Measurements from ENCODE around the gene CFAP157.

Gene CFAP157

DNA sequence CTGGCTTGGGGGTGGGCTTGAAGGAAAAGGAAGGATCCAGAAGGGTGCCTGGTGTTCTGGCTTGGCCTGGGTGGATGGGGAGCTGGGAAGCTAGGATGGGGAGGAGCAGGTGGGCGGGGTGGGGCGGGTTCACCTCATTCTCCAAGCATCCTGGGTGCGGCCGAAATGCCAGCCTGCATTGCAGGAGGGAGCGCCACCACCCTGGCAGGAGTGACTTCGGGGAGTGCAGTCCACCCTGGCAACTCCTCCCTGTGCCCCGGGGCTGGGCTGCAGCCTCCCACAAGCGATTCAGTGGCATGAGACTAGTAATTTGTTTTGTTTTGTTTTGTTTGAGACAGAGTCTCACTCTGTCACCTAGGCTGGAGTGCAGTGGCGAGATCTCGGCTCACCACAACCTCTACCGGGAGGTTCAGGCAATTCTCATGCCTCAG is 14.6 kb downstream of the CFAP157 start:
- H3K9ac ChIP-seq = no peak overlapping the region

DNA sequence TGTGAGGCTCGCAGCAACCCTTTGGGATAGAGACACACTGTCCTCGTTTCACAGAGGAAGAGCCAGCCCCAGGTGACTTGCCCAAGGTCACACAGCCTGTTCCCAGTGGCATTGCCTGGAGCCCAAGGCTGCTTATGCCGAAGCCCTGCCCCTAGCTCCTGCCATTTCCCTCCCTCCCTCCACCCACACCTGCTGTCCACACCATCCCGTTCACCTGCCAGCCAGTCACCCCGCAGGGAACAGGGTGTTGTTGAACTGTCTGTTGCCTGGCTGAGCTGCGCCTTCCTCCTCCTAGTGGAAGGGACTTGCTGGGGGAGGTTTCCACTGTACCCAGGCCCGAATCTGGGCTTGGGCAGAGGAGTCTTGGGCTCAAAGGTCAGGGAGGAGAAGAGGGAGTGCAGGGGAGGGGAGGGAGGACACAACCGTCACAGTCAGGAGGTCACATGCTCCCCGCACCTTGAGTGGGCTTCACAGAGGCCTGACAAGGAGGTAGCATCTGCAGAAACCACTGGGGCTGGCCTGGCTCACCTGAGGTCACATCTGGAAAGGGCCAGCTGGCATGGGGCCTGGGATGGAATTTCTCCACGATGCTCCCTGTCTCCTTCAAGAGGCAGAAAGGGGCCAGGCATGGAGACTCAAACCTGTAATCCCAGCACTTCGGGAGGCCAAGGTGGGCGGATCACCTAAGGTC is 15.4 kb downstream of the CFAP157 start:
- no peaks in the 10 kb centered on the region for H3K4me1 ChIP-seq (ENCODE audit: low read depth, poor library complexity, severe bottlenecking)
- H3K4me3 ChIP-seq (IDR thresholded peaks at IDR 0.05; ENCODE audit: insufficient read depth, low read depth, low read length) = no peak overlapping the region
- no peaks in the 10 kb centered on the region for H4K20me1 ChIP-seq (ENCODE audit: insufficient read depth)
- H3K4me2 ChIP-seq = no peak overlapping the region
- TF ChIP-seq, protein P1, sequence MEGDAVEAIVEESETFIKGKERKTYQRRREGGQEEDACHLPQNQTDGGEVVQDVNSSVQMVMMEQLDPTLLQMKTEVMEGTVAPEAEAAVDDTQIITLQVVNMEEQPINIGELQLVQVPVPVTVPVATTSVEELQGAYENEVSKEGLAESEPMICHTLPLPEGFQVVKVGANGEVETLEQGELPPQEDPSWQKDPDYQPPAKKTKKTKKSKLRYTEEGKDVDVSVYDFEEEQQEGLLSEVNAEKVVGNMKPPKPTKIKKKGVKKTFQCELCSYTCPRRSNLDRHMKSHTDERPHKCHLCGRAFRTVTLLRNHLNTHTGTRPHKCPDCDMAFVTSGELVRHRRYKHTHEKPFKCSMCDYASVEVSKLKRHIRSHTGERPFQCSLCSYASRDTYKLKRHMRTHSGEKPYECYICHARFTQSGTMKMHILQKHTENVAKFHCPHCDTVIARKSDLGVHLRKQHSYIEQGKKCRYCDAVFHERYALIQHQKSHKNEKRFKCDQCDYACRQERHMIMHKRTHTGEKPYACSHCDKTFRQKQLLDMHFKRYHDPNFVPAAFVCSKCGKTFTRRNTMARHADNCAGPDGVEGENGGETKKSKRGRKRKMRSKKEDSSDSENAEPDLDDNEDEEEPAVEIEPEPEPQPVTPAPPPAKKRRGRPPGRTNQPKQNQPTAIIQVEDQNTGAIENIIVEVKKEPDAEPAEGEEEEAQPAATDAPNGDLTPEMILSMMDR (conservative IDR thresholded peaks at IDR 0.05; ENCODE audit: low read depth, low read length) = no peak
- no peak overlapping the region for H3K9ac ChIP-seq
- H3K27ac ChIP-seq = no peak overlapping the region
- H3K79me2 ChIP-seq (ENCODE audit: insufficient read depth, low read depth) = no peaks in the 10 kb centered on the region
- no peak overlapping the region for H2AFZ ChIP-seq (ENCODE audit: low read depth)
- no peaks in the 10 kb centered on the region for H3K36me3 ChIP-seq (ENCODE audit: insufficient read depth)
- no peaks in the 10 kb centered on the region for H3K27me3 ChIP-seq (ENCODE audit: insufficient read depth, low read depth)

More for the DNA sequence above, 14.6 kb downstream of the CFAP157 start:
- H3K4me1 ChIP-seq (ENCODE audit: low read depth, poor library complexity, severe bottlenecking) = no peaks in the 10 kb centered on the region
- H2AFZ ChIP-seq (ENCODE audit: low read depth) = no peak overlapping the region
- TF ChIP-seq, protein P1 (conservative IDR thresholded peaks at IDR 0.05; ENCODE audit: low read depth, low read length) = no peak
- H3K36me3 ChIP-seq (ENCODE audit: insufficient read depth) = no peaks in the 10 kb centered on the region
- H3K27ac ChIP-seq = no peak overlapping the region
- H3K4me3 ChIP-seq (IDR thresholded peaks at IDR 0.05; ENCODE audit: insufficient read depth, low read depth, low read length) = no peak overlapping the region
- H4K20me1 ChIP-seq (ENCODE audit: insufficient read depth) = no peaks in the 10 kb centered on the region
- H3K4me2 ChIP-seq = no peak overlapping the region
- H3K27me3 ChIP-seq (ENCODE audit: insufficient read depth, low read depth) = no peaks in the 10 kb centered on the region
- no peaks in the 10 kb centered on the region for H3K79me2 ChIP-seq (ENCODE audit: insufficient read depth, low read depth)

- Histone ChIP-seq H3K9ac (no peak overlapping the region), H3K79me2 (ENCODE audit: insufficient read depth, low read depth) (no peaks in the 10 kb centered on the region), H2AFZ (ENCODE audit: low read depth) (no peak overlapping the region), H3K36me3 (ENCODE audit: insufficient read depth) (no peaks in the 10 kb centered on the region), H3K27ac (no peak overlapping the region), H3K4me1 (ENCODE audit: low read depth, poor library complexity, severe bottlenecking) (no peaks in the 10 kb centered on the region), H3K4me3 (IDR thresholded peaks at IDR 0.05; ENCODE audit: insufficient read depth, low read depth, low read length) (no peak overlapping the region), H3K4me2 (no peak overlapping the region), H3K27me3 (ENCODE audit: insufficient read depth, low read depth) (no peaks in the 10 kb centered on the region), H4K20me1 (ENCODE audit: insufficient read depth) (no peaks in the 10 kb centered on the region)
- TF ChIP-seq, protein P1 (conservative IDR thresholded peaks at IDR 0.05; ENCODE audit: low read depth, low read length) = no peak
These were observed 16.2 kb downstream of the CFAP157 start for GRCh38 chr9:127723013-127723412.

DNA sequence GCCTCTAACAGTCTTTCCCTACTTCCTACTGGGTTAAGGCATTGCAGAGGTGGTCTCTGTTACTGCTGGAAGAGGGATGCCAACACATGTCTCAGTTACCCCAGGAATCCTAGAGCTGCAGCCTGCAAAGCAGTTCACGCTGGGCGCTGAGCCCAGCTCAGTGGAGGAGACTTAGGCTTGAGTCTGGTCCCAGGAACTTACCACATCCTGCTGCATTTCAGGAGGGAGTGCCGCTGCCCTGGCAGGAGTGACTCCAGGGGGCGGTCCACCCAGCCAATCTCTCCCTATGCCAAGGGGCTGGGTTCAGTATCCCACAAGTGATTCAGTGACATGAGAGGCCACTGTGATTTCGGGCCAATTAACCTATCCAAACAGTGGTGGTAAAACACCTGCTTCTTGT is 16.7 kb downstream of the CFAP157 start:
- no peaks in the 10 kb centered on the region for H3K4me1 ChIP-seq (ENCODE audit: low read depth, poor library complexity, severe bottlenecking)
- no peaks in the 10 kb centered on the region for H3K27me3 ChIP-seq (ENCODE audit: insufficient read depth, low read depth)
- H2AFZ ChIP-seq (ENCODE audit: low read depth) = no peak overlapping the region
- TF ChIP-seq, protein P1 (conservative IDR thresholded peaks at IDR 0.05; ENCODE audit: low read depth, low read length) = no peak
- H3K4me2 ChIP-seq = no peak overlapping the region
- H3K36me3 ChIP-seq (ENCODE audit: insufficient read depth) = no peaks in the 10 kb centered on the region
- no peak overlapping the region for H3K4me3 ChIP-seq (IDR thresholded peaks at IDR 0.05; ENCODE audit: insufficient read depth, low read depth, low read length)
- no peak overlapping the region for H3K9ac ChIP-seq
- H3K27ac ChIP-seq = no peak overlapping the region
- no peaks in the 10 kb centered on the region for H4K20me1 ChIP-seq (ENCODE audit: insufficient read depth)
- no peaks in the 10 kb centered on the region for H3K79me2 ChIP-seq (ENCODE audit: insufficient read depth, low read depth)

Measured in KMS-11 (cell line).